GF-D8 (cell line): ENCODE results near the gene TBC1D22A.

ENCODE experiments used
- DNase-seq: peaks from one replicate; lab custom pipeline; 2025; lab: John Stamatoyannopoulos, UW

Gene TBC1D22A

GRCh38 chr22:46887978-46888377 is 125.5 kb downstream of the TBC1D22A start:
- no peak for DNase-seq

- no peak for DNase-seq
Measured at GRCh38 chr22:46890819-46891218, 128.4 kb downstream of the TBC1D22A start.

- no peak for DNase-seq
Measured at GRCh38 chr22:46891382-46891951, 129.0 kb downstream of the TBC1D22A start.

GRCh38 chr22:46892866-46893265 is 130.4 kb downstream of the TBC1D22A start:
- no peak for DNase-seq

- no peak for DNase-seq
Measured at GRCh38 chr22:46893281-46894020, 131.0 kb downstream of the TBC1D22A start.

- DNase-seq = no peak
Measured at GRCh38 chr22:46894081-46894671, 131.7 kb downstream of the TBC1D22A start.

- DNase-seq = no peak
Measured at GRCh38 chr22:46894851-46895640, 132.6 kb downstream of the TBC1D22A start.

- no peak for DNase-seq
Measured at GRCh38 chr22:46895753-46896152, 133.3 kb downstream of the TBC1D22A start.

- DNase-seq = no peak
Measured at GRCh38 chr22:46896166-46896565, 133.7 kb downstream of the TBC1D22A start.

- DNase-seq = no peak
Measured at GRCh38 chr22:46896568-46897245, 134.3 kb downstream of the TBC1D22A start.

- DNase-seq = no peak
Measured at GRCh38 chr22:46897246-46897623, 134.8 kb downstream of the TBC1D22A start.

- DNase-seq = no peak
Measured at GRCh38 chr22:46900549-46900948, 138.1 kb downstream of the TBC1D22A start.

GRCh38 chr22:46902436-46902835 is 140.0 kb downstream of the TBC1D22A start:
- no peak for DNase-seq

GRCh38 chr22:46902998-46903916 is 140.8 kb downstream of the TBC1D22A start:
- DNase-seq = no peak

- DNase-seq = no peak
Measured at GRCh38 chr22:46905415-46905814, 143.0 kb downstream of the TBC1D22A start.

GRCh38 chr22:46905834-46906233 is 143.4 kb downstream of the TBC1D22A start:
- no peak for DNase-seq

GRCh38 chr22:46906326-46907045 is 144.0 kb downstream of the TBC1D22A start:
- no peak for DNase-seq

GRCh38 chr22:46907241-46908215 is 145.1 kb downstream of the TBC1D22A start:
- no peak for DNase-seq

- DNase-seq = no peak
Measured at GRCh38 chr22:46908641-46909107, 146.2 kb downstream of the TBC1D22A start.
